Right renal pelvis (tissue), 4 donors: ENCODE measurements around the gene PLCL1. TPM values are rescaled to one million over a fixed set of nuclear protein-coding genes. Genes with fewer than 3 reads are reported as not detected.

Experiments used
- DNase-seq, 4 donors: peaks; one replicate each; pipeline ENCODE4 v3.0.0-alpha.2; 2013; ENCODE audit warnings: low read depth in 4 of 4, low spot score in 3 of 4, missing footprints in 1 of 4
- polyA plus RNA-seq, 4 donors: library from polyadenylated mRNA; unstranded; fragments of 120-200 nt; gene quantifications; one replicate each; pipeline ENCODE4 v1.2.1, GENCODE V29; 2013; ENCODE audit not compliant: insufficient read length in 4 of 4

PLCL1 gene
- polyA plus RNA-seq, 4 donors = 15.2 to 22.5 (median 18.6) TPM

- DNase-seq = peak in 3 of 4 donors; percentile 15 to 56 (median 38)
Observed at GRCh38 chr2:197944416-197945096, 140.2 kb downstream of the PLCL1 start.

- DNase-seq = no peak
Observed at GRCh38 chr2:197946562-197946961, 142.2 kb downstream of the PLCL1 start.

- DNase-seq = no peak
Observed at GRCh38 chr2:197947219-197947757, 142.9 kb downstream of the PLCL1 start.

GRCh38 chr2:197949224-197949623, 144.8 kb downstream of the PLCL1 start:
- DNase-seq = no peak

- DNase-seq = no peak
Observed at GRCh38 chr2:197950006-197950405, 145.6 kb downstream of the PLCL1 start.

GRCh38 chr2:197950724-197951123, 146.3 kb downstream of the PLCL1 start:
- no peak for DNase-seq

- DNase-seq = no peak
Observed at GRCh38 chr2:197952540-197953202, 148.3 kb downstream of the PLCL1 start.

GRCh38 chr2:197954328-197954727, 149.9 kb downstream of the PLCL1 start:
- DNase-seq = no peak

- no peak for DNase-seq
Observed at GRCh38 chr2:197958592-197959150, 154.3 kb downstream of the PLCL1 start.

GRCh38 chr2:197959383-197959782, 155.0 kb downstream of the PLCL1 start:
- DNase-seq = no peak

GRCh38 chr2:197960786-197961185, 156.4 kb downstream of the PLCL1 start:
- DNase-seq = no peak

GRCh38 chr2:197964720-197965119, 160.3 kb downstream of the PLCL1 start:
- DNase-seq = no peak

- DNase-seq = no peak
Observed at GRCh38 chr2:197965756-197966155, 161.4 kb downstream of the PLCL1 start.

GRCh38 chr2:197969391-197969893, 165.0 kb downstream of the PLCL1 start:
- DNase-seq = no peak

- DNase-seq = no peak
Observed at GRCh38 chr2:197972061-197972460, 167.7 kb downstream of the PLCL1 start.

- no peak for DNase-seq
Observed at GRCh38 chr2:197972587-197972986, 168.2 kb downstream of the PLCL1 start.

GRCh38 chr2:197973772-197974171, 169.4 kb downstream of the PLCL1 start:
- no peak for DNase-seq

GRCh38 chr2:197975931-197976519, 171.6 kb downstream of the PLCL1 start:
- no peak for DNase-seq

GRCh38 chr2:197978971-197979370, 174.6 kb downstream of the PLCL1 start:
- no peak for DNase-seq

- no peak for DNase-seq
Observed at GRCh38 chr2:197982565-197982964, 178.2 kb downstream of the PLCL1 start.

- no peak for DNase-seq
Observed at GRCh38 chr2:197985029-197985638, 180.7 kb downstream of the PLCL1 start.
